T-helper 2 cell treated with Interferon-gamma antibody and Interleukin-4, amounts not matched to agents 100 ng/mL and 5 ng/mL, for 36 hours (primary cell): ENCODE data around the gene VAPB. TPM values are rescaled to one million over a fixed set of nuclear protein-coding genes. Genes with fewer than 3 reads are reported as not detected.

Experiments used
- intact Hi-C: fragments of 100-400 bp; cut with micrococcal nuclease; formaldehyde crosslinking; loops from one replicate; pipeline ENCODE4 v1.15.1; 2023
- total RNA-seq: library from RNA; stranded (reverse); gene quantifications from 2 replicates; pipeline ENCODE4 v1.2.3, GENCODE V29; 2022

The VAPB gene
- total RNA-seq, 1 donor from 2014 or later = 29.0 TPM

DNA sequence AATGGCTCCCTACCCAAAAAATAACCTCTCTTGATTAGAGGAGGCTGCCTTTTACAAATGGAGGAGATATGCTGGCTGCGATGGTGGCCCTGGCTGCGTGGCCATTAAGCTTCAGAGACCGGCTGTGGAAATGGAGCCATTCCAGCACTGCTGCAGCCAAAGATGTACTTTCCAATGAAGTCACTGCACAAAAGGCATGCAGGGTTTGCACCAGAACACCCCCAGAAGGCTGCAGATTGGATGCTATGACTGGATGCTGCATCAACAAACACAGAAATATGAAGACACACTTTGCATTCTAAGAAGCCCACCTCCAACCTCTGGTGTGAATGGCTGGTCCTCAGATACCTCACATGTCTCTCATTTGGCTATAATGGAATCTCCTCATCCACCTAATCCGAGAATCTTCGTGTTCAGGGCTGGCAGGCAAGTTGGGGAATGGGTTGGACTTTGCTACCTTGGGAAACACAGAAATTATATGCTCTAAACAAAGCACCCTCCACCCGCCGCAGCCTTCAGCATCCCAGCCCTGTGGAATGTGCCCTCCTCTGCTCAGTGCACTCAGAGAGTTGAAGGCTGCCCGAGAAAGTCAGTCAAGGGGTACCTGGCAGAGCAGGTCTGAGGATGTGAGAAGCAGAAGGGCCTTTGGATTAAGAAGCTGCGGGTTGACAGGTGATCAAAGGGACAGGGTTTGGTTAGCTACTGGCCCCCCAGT, 90.9 kb downstream of the VAPB start:
- intact Hi-C loops = no loop called here

DNA sequence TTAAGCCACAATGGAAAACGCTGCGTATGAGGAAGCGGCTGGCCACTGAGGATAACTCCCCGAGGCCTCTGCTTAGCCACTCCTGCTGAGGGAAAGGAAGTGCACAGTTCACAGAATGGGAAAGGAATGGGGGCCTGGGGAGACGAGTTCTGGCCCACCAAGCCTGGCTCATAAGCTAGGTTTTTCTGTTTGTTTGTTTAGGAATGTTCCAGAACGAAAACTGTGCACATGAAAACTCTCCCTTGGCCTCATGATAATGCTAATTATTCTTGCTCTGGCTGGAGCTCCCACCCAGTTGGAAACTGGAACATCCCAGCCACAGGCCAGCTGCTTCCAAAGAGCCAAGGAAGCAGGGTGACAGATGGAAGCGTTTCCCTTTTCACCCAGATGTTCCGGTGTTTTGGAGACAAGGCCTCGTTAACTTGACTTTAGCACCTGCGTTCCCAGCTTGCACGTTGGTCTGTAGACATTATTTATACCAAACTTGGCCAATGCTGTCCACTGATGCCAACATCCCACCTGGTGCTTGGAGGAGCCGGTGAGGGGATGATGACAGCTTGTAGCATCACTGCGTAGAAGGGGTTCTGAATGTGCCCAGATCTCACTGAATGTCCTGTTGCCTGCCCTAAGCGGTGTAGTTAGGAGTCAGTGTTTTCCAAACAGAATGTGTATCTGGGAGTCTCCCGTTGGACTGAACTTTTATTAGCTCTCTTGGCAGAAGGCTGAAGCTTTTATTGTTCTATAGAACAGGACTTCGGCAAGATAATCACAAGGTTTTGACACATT, 91.7 kb downstream of the VAPB start:
- intact Hi-C loops = no loop called here

DNA sequence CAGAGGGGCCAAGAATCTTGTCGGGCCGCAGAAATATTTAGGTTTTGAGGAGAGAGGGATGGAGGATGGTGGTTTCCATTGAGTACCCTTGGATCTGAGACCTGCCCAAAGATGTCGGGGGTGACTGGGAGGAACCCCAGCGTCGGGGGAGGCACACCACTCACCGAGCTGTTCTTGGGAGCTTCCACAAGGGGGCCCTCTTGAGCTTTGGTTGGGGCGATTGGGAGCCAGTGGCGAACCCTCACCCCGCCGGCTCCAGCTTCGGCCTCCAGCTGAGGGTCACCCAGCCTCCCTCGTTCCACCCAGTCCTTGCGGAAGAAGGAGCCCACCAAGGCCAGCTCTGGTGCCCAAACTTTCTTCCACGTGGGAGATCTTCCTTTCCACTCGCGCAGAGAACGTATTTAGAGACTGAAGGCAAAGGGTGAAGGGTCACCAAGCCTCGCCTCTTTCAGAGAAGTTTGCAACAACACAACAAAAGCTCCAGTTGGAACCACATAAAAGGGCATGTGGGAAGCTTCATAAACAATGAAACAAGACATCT, 92.5 kb downstream of the VAPB start:
- intact Hi-C loops = no loop called here

DNA sequence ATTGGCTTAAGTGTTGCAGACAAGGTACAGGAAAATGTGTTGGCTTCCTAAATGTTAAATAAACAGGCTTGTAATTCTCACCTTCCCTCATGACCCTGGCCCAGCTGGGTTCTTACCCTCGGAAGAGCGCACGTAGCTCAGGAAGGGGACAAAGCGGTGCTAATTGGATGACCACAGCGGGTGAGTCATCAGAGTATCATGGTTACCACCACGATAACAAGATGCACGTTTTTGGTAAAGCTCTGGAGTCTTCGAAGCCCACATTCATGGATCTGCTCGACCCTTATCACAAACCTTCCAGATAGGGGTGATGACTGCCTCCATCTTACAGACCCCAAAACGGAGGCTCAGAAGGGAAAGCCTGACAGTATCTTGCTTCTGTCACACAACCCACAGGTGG, 93.4 kb downstream of the VAPB start:
- intact Hi-C loops = no loop called here

DNA sequence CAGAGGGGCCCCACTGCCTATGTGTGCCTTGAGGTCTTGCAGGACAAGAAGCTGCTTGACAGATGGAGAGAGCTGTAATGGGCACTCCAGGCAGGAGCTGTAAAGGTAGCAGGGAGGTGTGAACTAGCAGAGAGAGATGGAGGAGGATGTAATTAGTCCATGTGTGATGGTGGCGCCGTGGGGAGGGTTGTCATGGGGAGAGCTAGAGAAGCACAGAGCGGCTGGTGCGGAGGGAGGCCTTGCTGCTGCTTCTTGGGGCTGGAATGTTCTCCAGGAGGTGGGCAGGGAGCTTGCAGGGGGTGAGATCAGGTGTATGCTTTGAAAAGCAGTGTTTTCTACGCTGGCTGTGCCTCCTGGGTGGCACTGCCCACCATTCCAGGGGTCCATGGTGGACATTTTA, 94.0 kb downstream of the VAPB start:
- intact Hi-C loops = no loop called here

DNA sequence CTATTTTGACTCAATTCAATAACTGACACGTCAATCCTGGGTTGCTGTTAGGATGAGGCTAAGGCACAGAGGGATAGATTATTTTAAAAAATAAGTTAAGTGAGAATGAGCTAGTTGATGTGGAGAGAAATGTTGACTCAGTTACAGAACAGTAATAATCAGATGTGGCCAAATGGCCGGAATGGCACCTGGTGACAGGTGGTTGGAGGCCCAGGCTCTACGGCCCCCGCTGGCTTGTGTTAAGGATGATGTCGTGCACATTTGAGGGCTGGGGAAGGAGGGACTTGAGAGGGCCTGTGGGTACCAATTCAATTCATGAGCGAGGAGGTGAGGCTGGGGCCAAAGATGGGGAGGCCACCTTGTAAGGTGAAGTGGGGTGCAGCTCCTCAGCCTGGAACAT, 94.4 kb downstream of the VAPB start:
- intact Hi-C loops = no loop called here

DNA sequence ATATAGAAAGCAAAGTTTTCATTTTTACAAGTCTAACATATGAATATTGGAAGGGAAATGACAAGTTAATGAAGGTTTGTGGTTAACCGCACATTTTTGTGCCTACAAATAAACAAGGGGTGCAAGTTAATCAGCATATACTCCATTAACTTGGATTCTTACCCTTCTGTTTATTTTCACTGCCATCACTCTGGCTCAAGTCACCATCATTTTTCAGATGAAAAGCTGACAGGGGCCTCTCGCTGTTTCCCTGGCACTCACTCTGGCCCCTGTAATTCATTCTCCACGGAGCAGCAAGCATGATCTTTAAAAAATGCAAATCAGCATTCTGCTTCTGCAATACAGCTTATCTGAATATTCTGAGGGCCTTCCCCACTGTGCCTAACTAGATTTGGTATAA, 96.4 kb downstream of the VAPB start:
- intact Hi-C loops = no loop called here

DNA sequence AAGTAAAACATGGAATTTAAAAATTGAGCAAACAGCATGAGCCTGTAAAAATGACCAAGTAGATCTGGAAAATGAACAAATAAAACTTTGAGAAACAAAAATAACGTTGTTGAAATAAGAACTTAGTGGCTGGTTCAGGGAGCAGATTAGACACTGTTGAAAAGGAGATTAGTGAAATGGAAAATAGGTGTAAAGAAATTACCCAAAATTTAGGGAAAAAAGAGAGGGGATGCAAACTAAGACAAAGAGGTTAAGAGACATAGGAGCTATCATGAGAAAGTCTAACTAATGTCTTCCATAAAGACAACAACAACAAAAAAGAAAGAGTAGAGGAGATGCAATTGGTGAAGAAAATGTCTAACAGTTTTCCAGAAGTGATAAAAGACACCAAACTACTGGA, 97.2 kb downstream of the VAPB start:
- intact Hi-C loops = no loop called here

DNA sequence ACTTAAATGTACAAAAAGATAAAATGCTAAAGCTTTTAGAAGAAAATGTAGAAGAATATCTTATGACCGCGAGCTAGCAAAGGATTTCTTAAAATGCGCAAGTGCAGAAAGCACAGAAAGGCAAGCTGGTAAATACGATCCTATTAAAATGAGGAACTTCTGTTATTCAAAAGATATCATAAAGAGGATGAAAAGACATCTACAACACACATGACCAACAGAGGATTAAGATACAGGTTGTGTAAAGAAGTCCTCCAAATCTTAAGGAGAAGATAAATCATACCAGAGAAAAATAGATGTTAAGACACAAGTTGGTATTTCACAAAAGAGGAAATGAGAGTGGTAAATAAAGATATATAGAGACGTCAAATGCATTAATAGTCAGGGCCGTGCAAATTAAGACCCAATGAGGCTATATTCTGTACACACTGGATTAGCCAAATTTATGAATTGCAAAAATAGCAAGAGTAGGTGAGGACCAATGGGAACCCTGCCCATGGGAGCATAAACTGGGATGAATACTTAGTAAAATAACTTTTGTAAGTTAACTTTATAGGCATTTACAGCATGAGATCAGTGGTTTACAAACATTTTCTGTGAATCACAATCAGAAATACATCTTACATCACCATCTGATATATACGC, 103.2 kb downstream of the VAPB start:
- intact Hi-C loops = no loop called here

DNA sequence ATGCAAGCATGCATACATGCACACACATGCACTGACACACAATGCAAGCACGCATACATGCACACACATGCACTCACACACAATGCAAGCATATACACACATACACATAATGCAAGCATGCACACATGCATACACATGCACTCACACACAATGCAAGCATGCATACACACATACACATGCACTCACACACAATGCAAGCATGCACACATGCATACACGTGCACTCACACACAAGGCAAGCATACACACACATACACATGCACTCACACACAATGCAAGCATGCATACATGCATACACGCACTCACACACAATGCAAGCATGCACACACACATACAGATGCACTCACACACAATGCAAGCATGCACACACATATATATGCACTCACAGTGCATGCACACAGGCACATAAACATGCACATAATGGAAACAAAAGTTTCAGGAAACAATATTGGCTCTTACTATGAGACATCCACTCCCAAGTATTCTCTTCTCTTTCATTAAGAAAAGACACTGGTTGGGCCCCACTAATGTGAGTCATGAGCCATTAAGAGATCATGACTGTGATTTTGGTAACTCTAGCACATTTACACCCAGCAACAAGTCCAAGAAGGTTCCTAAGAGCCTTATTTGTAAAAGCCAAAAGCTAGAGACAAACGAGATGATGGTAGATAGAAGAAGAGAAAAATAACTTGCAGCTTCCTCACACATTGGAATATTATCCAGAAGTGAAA, 103.9 kb downstream of the VAPB start:
- intact Hi-C loops = no loop called here

DNA sequence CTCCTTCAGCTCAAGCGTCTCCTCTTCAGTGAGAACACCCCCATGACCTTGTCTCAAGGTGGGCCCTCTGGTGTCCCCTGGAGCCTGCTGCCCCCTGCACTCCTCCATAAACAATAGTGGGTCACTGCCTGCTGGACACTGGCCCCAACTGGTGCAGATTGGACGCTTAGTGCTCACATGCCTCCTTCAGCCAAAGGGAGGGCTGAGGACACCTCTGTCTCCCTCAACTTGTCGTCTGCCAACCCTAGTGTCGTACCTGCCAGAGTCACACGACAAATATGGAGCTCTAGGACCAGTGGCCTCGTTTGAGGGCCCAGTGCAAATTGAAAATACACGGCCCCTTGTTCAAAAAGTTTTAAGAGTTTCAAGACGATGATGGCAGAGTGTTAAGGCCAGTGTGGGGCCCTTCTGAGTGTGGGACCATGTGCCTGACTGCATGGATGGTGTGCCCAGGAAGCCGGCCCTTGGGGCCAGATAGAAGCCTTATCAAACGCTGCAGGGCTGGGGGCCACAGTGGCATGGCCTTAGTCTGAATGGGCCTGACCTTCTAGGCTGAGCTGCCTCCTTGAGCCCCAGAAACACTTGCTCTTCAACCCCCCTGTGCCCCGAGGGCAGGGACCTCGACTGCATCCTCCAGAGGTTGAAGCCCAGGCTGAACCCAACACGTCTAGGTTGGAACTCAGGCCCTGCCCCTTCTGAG, 106.0 kb downstream of the VAPB start:
- intact Hi-C loops = no loop called here

DNA sequence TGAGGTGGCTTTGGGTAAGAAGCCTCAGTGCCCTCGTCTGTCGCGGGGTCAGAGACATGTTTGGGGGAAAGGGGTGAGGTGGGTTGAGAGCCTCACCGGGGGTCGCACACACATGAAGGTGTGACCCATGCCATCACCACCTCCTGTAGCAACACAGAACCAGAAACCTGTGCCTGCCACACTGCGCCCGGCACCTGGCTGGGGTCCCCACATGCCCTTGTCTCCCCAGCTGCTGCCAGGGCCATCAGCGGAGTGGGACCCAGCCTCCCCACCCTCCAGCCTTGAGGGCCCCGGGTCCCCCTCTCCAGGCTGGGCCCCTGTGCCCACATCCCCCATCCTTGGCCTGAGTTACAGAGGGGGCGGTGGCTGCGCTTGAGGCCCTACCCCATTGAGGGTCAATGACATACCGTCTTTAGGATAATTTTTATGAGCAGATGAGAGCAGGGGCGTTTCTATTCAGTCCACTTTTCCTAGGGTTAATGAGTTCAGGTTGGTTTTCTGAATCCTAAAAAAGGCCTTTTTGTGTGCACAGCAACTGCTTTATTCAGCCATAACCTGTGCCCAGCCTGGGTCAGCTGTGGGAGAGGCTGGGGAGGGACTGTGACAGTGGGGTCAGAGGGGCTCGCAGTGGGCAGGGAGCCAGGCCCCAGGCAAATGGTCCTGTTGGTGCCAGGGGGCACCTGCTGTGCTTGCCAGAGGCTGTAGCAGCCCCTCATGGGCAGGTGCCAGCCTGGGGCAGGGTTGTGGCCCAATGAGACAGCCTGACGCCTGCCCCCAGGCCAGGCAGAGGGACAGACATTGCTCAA, 106.8 kb downstream of the VAPB start:
- intact Hi-C loops = no loop called here

DNA sequence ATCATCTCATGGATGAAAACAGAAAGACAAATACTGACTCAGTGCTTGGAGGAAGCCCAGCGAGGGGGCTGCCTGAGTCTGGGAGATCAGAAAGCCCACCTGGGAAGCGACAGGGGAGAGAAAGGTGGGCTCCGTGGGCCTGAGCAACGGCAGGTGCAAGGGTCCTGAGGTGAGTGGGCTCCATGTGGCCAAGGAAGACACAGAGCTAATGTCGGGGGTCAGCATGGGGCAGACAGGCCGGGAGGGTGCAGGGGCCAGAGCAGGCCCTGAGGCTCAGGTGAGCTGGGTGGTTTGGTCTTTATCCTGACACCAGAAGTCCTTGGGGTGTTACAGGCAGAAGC, 107.4 kb downstream of the VAPB start:
- intact Hi-C loops = no loop called here

DNA sequence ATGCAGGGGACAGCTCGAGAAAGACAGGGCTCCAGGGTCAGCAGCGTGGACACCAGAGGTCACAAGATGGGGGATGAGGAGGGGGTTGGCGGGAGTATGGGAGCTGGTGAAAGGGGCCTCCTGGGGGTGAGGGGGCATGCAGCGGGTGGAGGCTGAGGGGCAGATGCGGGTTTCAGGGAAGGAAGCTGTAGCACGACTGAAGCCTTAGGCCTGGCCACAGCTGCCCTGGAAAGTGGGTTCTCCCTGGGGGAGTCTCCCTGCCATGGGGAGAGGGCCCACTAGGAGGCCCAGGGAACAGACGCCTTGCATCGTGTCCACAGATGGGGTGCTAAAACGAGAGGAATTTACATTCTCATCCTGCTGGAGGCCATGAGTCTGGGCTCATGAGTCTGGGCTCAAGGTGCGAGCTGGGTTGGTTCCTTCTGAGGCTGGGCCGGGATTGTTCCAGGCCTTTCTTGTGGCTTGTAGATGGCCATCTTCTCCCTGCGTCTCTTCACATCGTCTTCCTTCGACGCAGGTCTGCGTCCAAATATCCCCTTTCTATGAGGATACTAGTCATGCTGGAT, 108.1 kb downstream of the VAPB start:
- intact Hi-C loops = no loop called here

DNA sequence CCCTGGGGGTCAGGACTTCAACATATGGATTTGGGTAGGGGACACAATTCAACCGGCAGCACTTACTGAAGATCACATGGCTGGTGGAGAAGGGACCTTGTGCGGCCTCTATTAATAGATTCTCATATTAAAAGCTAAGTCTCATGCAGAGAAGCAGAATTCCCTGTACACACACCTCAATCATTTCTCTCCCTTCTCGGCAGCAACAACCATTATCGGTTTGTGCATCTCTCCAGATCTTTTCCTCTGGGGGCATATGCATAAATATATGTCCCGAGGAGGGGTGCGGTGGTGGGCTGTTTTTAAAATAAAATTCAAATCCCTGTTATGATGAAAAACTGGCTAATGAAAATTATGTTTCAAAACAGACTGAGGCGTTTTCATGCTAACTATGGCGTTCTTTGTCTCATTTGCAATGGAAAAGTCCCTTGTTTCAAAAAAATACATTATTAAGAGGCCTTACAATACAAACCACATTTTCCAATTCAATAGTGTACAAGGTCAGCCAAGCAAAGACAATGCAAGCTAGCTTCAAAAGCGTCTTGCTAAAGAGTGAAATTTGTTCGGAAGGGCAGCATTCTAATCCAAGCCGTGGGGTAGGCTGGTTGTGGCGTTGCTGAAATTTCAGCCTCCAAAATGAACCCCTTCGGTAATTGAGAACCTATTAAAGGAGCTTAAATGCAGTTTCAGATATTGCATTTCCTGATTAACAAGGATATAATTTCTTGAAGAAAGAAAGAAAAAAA, 108.9 kb downstream of the VAPB start:
- intact Hi-C loops = no loop called here

DNA sequence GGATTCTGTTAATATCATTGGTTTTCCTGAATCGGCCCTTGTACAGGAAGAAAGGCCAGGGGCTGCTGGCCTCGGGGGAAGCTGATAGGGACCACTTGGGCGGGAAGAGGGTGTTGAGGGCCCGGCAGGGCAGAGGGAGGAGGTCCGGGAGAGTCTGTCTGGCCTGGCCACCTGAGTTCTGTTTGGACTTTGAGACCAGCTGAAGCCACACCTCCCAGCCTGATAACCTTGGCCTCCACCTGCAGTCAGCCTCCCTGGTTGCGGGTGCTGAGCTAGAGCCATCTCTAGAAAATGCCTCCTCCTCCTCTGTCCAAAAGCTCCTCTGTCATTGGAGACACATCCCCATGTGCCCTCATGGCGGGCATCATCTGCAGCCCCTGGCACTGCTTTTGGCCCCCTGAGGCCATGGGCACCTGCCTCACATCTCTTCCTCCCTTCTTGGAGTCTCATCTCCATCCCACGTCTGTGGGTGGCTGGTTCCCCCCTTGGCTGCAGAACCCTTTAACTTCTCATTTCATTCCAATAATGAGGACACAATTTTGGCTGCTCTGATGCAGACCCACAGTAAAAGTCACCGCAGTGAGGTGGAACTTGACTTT, 109.5 kb downstream of the VAPB start:
- intact Hi-C loops = no loop called here

DNA sequence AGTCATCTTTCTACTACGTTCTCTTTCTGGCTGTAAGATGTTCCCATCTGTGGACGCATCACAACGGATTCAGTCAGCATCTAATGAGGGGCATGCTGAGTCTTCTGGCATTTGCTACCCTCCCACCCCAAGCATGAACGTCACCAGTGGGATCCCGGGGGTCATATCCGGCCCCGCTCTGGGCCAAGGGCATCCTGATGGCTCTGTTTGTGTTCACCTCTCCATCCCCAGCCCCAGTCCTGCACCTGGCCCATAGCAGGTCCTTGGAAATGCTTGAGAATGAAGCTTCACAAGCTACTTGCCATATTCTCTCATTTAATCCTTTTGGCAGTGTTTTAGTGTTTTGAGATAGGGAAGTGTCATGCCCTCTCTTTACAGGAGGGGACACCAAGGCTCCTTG, 111.2 kb downstream of the VAPB start:
- intact Hi-C loops = no loop called here
